Lower lobe of right lung (tissue), 2 donors: ENCODE data around the gene ASB6. TPM values are rescaled to one million over a fixed set of nuclear protein-coding genes. Genes with fewer than 3 reads are reported as not detected.

ENCODE experiments used
- ATAC-seq, 2 donors: fragments of 200-7000 bp; cut with Tn5 transposase; one replicate each; pipeline ENCODE4 v1.9.1; 2020 to 2022; ENCODE audit warnings: mild to moderate bottlenecking in 2 of 2, moderate library complexity in 2 of 2
- DNase-seq: peaks from one replicate; pipeline ENCODE4 v3.0.0-alpha.2; 2020
- H3K27ac ChIP-seq: fragments of 200-600 bp; one replicate; pipeline ENCODE4 v1.8.0; 2022
- H3K27me3 ChIP-seq: fragments of 200-600 bp; one replicate; pipeline ENCODE4 v1.8.0; 2022; ENCODE audit warnings: low read depth
- H3K36me3 ChIP-seq: fragments of 200-600 bp; one replicate; pipeline ENCODE4 v1.8.0; 2022; ENCODE audit warnings: mild to moderate bottlenecking
- H3K4me1 ChIP-seq: fragments of 200-600 bp; one replicate; pipeline ENCODE4 v1.8.0; 2022
- H3K4me3 ChIP-seq: fragments of 200-600 bp; one replicate; pipeline ENCODE4 v1.8.0; 2022; ENCODE audit warnings: mild to moderate bottlenecking
- H3K9me3 ChIP-seq: fragments of 200-600 bp; one replicate; pipeline ENCODE4 v1.8.0; 2022
- intact Hi-C: fragments of 100-400 bp; cut with DNase I; formaldehyde crosslinking; loops from one replicate; pipeline ENCODE4 v1.11.0; 2022
- total RNA-seq: library from RNA; stranded (reverse); fragmentation: NEBNext Ultra II Directional; extraction: Animal tissue kit (Norgen Biotek cat#: 25700); gene quantifications from one replicate; pipeline ENCODE4 v1.2.1, GENCODE V29; 2021
- TF ChIP-seq, protein P1 (sequence below): fragments of 200-600 bp; IDR thresholded peaks from one replicate; pipeline ENCODE4 v1.8.0; 2022; ENCODE audit warnings: antibody characterized with exemption, mild to moderate bottlenecking
- donor health status: DM: no; HTN: yes; CAD: no; lungs with severe emphysema.

ASB6 gene
- total RNA-seq, 1 donor from 2014 or later, result 14.6 TPM

DNA sequence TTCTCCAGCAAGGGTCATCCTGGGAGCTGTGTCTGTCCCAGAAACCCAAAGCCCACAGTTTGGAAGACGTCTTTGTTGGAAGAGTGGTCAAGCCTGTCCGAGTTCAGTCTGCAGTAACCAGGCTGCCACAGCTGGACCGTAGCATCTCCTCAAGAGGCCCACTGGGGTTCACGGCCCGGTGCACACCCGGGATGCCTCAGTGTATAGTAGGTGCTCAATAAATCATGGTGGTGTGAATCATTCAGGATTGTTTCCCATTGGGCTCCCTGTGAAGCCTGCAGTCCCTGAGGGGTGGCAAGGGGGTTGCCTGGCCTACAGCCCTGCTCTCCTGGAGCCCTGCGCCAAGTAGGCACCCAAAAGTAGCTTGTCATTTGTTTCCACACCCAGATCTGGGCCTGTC, 13.2 kb upstream of the ASB6 start:
- Histone ChIP-seq H3K27ac (no peak overlapping the region), H3K4me1 (no peaks in the 10 kb centered on the region), H3K4me3 (no peak overlapping the region), H3K9me3 (no peaks in the 10 kb centered on the region), H3K36me3 (no peaks in the 10 kb centered on the region), H3K27me3 (no peaks in the 10 kb centered on the region)
- TF ChIP-seq, protein P1, sequence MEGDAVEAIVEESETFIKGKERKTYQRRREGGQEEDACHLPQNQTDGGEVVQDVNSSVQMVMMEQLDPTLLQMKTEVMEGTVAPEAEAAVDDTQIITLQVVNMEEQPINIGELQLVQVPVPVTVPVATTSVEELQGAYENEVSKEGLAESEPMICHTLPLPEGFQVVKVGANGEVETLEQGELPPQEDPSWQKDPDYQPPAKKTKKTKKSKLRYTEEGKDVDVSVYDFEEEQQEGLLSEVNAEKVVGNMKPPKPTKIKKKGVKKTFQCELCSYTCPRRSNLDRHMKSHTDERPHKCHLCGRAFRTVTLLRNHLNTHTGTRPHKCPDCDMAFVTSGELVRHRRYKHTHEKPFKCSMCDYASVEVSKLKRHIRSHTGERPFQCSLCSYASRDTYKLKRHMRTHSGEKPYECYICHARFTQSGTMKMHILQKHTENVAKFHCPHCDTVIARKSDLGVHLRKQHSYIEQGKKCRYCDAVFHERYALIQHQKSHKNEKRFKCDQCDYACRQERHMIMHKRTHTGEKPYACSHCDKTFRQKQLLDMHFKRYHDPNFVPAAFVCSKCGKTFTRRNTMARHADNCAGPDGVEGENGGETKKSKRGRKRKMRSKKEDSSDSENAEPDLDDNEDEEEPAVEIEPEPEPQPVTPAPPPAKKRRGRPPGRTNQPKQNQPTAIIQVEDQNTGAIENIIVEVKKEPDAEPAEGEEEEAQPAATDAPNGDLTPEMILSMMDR, result no peak
- DNase-seq (no peak), ATAC-seq (no peak)
- intact Hi-C loops, result no loop called here

- H3K36me3 ChIP-seq, result no peaks in the 10 kb centered on the region
- H3K27ac ChIP-seq, result no peak overlapping the region
- H3K27me3 ChIP-seq, result no peaks in the 10 kb centered on the region
- H3K9me3 ChIP-seq, result no peaks in the 10 kb centered on the region
- intact Hi-C loops, result no loop called here
- H3K4me3 ChIP-seq, result no peak overlapping the region
- TF ChIP-seq, protein P1, result no peak
- DNase-seq, result no peak
- peak in 1 of 2 donors; percentile 18 for ATAC-seq
- no peaks in the 10 kb centered on the region for H3K4me1 ChIP-seq
Observed at GRCh38 chr9:129654554-129655040, 12.6 kb upstream of the ASB6 start.

DNA sequence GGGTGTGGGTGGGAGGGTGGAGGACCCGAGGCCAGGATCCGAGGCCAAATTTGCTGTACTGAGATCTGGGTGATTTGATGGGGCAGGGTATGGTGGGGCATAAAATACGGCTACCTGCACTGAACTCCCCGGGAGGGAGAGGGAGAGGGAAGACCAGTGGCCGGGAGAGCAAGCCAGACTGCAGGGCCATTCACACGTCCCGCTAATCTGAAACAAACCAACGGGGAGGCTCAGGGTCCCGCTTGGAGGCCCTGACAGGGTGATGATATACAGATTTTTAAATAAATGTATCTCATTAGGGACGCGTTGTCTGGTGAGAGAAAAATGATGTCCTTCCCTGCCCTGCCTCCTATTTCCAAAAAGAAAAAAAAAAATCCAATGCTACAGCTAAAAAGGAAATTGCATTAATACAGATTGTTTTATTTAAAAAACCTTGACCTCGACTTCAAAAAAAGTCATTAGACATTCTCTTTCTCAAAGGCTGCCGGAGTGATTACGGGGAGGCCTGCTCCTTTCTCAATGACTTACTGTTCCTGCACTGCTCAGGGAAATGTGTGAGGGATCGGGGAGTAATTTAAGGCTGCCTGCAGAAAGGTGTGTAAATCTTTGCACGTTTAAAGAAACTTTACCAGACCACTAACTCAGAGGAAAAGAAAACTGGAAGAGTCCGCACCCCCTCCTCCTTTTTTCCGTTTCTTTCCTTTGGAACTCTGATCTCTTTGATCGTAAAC, 12.0 kb upstream of the ASB6 start:
- DNase-seq, result no peak
- peaks cover 5% of the 10 kb centered on the region for H3K27me3 ChIP-seq
- intact Hi-C loops, result no loop called here
- no peak overlapping the region for H3K4me3 ChIP-seq
- H3K36me3 ChIP-seq, result no peaks in the 10 kb centered on the region
- no peak overlapping the region for H3K27ac ChIP-seq
- H3K4me1 ChIP-seq, result no peaks in the 10 kb centered on the region
- no peaks in the 10 kb centered on the region for H3K9me3 ChIP-seq
- ATAC-seq, result no peak
- TF ChIP-seq, protein P1, result no peak

GRCh38 chr9:129650680-129651235, 8.8 kb upstream of the ASB6 start:
- DNase-seq (no peak), ATAC-seq (no peak)
- Histone ChIP-seq H3K36me3 (no peaks in the 10 kb centered on the region), H3K27me3 (peaks cover 5% of the 10 kb centered on the region), H3K27ac (no peak overlapping the region), H3K4me3 (no peak overlapping the region), H3K4me1 (no peaks in the 10 kb centered on the region), H3K9me3 (no peaks in the 10 kb centered on the region)
- TF ChIP-seq, protein P1, result no peak
- intact Hi-C loops, result no loop called here

DNA sequence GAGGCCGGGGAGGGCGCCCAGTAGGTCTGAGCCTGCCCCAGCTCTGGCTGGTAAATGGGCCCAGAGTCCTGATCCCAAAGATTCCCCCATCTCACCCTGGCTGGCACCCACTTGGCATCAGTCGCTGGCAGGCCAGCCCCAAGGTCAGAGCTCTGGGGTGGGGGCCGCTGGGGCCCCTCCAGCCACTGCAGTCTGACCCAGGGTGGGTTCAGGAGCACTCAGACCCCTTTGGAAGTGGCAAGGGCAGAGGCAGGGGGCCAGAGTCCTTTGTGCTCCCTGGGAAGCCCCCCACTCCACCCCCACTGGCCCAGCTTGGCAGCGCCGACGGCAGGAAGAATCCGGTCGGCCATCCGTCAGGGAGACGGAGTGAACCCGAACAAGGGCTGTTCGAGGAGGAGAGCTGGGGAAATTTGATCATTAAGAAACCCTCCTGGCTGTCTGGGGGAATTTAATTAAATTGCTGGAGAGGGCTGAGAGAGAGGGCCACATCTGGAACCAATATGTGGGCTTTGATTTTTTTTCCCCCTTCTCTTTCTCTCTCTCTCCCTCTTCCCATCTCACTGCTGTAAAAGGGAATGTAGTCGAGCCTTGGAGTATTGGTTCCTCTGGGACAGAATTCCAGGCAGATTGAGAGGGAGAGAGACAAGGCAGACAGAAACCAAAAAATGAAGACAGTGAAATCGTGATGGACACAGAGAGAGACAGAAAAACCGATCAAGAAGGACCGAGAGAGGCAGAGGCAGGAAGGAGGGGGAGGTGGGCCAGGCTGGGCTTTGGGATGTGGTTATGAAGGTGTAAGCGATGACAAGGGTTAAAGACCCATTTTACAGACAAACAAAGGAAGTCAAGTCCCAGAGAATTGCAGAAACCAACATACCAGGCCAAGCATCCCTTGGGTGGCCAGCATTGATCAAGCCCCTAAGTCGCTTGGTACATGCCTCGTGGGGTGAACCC, 8.1 kb upstream of the ASB6 start:
- Histone ChIP-seq H3K36me3 (no peaks in the 10 kb centered on the region), H3K4me3 (no peak overlapping the region), H3K27me3 (peaks cover 5% of the 10 kb centered on the region), H3K27ac (no peak overlapping the region), H3K9me3 (no peaks in the 10 kb centered on the region), H3K4me1 (no peaks in the 10 kb centered on the region)
- no peak for DNase-seq
- TF ChIP-seq, protein P1, result no peak
- intact Hi-C loops, result no loop called here
- ATAC-seq, result no peak
